GM06990 (cell line): ENCODE results near the gene CAPRIN2.

Source experiments
- DNase-seq: peaks from one replicate; pipeline ENCODE4 v3.0.0-alpha.2; 2011; ENCODE audit not compliant: insufficient read length; ENCODE audit errors: extremely low read depth
- H3K27me3 ChIP-seq: replicated peaks from 2 replicates; pipeline ENCODE4 v1.6.0; 2011; ENCODE audit warnings: low read length; ENCODE audit not compliant: control insufficient read depth, insufficient read depth
- H3K36me3 ChIP-seq: 2 replicates; pipeline ENCODE4 v1.5.1; 2011; ENCODE audit warnings: low read length; ENCODE audit not compliant: control insufficient read depth, insufficient read depth
- H3K4me3 ChIP-seq: replicated peaks from 2 replicates; pipeline ENCODE4 v1.5.1; 2011; ENCODE audit warnings: low read depth, mild to moderate bottlenecking, control low read depth, low read length
- TF ChIP-seq, protein P1 (sequence below): IDR thresholded peaks from 2 replicates; pipeline ENCODE4 v1.5.1; 2011; ENCODE audit warnings: low read length, control low read depth, mild to moderate bottlenecking, inconsistent platforms; ENCODE audit not compliant: insufficient read depth, poor library complexity, severe bottlenecking

CAPRIN2 gene

DNA sequence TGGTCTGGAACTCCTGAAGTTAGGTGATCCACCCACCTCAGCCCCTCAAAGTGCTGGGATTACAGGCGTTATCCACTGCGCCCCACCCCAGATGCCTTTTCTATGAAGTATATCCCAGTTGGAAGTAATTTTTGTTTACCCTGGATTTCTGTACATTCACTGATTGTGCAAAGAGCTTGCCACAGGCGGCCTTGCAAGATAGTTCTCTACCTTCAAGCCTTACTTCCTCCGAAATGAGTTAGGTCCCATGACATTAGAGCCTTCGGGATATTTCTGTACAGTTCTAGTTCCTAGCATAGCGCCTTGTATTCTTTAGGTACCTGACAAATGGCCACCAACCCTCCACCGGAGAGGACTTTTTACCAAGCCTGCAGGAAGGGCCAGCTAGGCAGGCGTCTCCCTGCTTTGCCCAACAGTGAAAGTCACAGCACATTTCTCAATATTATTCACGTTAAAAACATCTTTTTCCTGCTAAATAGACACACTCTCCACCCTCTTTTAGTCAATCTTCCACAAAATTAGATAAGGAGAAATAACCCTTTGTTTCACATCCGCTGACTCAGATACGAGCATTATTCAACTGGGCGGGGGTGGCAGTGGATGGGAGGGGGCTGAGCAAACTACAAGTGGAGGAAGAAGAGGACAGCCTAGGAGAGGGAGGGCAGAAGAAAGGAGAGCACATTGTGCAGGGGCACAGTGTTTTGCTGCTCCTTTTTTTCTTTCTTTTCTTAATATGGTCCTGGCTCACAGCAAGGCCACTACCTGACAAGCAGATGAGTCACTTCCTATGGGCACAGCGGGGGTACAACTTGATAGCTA, 40.0 kb upstream of the CAPRIN2 start:
- H3K36me3 ChIP-seq, result no peaks in the 10 kb centered on the region
- H3K27me3 ChIP-seq, result no peaks in the 10 kb centered on the region; the same call in none of the 2 replicates
- no peak for DNase-seq
- no peak overlapping the region for H3K4me3 ChIP-seq
- TF ChIP-seq, protein P1, sequence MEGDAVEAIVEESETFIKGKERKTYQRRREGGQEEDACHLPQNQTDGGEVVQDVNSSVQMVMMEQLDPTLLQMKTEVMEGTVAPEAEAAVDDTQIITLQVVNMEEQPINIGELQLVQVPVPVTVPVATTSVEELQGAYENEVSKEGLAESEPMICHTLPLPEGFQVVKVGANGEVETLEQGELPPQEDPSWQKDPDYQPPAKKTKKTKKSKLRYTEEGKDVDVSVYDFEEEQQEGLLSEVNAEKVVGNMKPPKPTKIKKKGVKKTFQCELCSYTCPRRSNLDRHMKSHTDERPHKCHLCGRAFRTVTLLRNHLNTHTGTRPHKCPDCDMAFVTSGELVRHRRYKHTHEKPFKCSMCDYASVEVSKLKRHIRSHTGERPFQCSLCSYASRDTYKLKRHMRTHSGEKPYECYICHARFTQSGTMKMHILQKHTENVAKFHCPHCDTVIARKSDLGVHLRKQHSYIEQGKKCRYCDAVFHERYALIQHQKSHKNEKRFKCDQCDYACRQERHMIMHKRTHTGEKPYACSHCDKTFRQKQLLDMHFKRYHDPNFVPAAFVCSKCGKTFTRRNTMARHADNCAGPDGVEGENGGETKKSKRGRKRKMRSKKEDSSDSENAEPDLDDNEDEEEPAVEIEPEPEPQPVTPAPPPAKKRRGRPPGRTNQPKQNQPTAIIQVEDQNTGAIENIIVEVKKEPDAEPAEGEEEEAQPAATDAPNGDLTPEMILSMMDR, result no peak

- no peak overlapping the region for H3K4me3 ChIP-seq
- no peak for DNase-seq
Observed at GRCh38 chr12:30794020-30794419, 39.3 kb upstream of the CAPRIN2 start.

DNA sequence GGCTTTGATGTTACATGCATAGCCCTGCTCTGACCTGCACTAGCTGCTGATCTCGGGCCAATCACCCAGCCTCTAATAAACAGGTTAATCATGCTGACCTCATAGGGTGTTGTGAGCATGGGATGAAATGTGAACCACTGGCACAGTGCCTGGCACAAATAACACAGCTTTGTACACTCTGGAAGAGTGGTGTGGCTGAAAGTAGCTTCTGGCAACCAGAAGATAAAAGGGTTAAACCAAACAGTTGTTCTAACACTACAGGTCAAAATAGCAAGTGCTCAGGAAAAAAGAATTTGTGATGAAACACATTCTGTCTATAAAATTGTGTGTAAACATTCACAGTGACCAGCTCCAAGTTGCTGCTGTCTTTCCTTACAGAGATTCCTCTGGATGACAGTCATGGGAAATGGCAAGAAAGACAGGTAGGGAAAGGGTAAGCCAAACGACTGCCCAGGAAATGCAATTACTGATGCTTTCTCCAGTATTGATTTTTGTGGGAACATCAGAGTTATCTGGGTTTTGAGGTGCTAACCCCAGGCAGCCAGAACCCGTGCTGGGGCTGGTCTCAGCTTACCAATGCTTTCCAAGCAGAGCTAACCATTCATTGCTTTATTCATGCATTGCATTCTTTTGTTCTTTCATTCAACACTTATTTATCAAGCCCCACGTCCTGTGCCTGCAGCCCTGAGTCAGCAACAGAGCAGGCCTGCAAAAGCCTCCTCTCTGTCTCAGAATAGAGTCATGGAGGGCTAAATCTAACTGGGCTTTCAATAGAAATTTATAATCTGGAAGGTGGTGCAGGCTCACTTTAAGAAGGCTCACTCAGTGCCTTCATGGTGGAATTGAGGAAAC, 38.1 kb upstream of the CAPRIN2 start:
- Histone ChIP-seq H3K4me3 (no peak overlapping the region), H3K36me3 (no peaks in the 10 kb centered on the region), H3K27me3 (no peaks in the 10 kb centered on the region; the same call in none of the 2 replicates)
- TF ChIP-seq, protein P1, result no peak
- DNase-seq, result no peak

More at GRCh38 chr12:30794020-30794419, 39.3 kb upstream of the CAPRIN2 start:
- TF ChIP-seq, protein P1, result no peak
- Histone ChIP-seq H3K36me3 (no peaks in the 10 kb centered on the region), H3K27me3 (no peaks in the 10 kb centered on the region; the same call in none of the 2 replicates)

DNA sequence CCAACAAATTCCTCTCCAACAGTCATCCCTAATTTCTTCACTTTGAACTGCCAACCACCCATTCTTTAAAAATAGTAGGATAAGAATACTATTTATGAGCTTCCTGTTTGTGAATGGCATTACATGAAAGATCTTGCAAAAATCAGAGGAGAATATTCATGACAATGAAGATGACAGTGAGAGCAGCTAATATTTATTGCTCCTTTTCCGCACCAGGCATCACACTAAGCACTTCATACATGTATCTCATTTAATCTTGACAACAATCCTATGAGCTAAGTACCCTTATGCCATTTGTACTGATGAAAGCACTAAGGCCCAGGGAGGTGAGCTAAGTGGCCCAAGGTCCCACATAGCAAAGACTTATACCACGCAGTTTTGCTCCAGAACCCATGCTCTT, 37.3 kb upstream of the CAPRIN2 start:
- no peak for DNase-seq
- TF ChIP-seq, protein P1, result no peak
- no peak overlapping the region for H3K4me3 ChIP-seq
- no peaks in the 10 kb centered on the region; the same call in none of the 2 replicates for H3K27me3 ChIP-seq
- H3K36me3 ChIP-seq, result no peaks in the 10 kb centered on the region

DNA sequence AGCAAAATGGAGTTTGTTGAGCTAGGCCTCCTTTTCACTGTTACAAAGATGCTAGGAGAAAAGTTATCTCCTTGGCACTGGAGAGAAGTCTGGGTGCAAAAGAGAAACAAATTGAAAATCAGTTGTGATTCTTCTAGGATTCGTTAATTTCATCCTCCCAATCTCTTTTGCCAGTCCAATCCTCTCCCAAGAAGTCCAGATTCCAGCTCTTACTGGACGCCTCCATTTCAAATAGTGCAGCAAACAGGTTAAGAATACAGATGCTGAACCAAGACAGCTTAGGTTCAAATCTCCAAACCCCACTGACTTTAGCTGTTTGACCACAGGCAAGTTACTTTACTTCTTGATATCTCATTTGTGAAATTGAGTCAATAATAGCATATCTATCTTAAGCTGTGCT, 34.0 kb upstream of the CAPRIN2 start:
- DNase-seq, result no peak
- Histone ChIP-seq H3K36me3 (no peaks in the 10 kb centered on the region), H3K4me3 (no peak overlapping the region), H3K27me3 (no peaks in the 10 kb centered on the region)
- TF ChIP-seq, protein P1, result no peak
